Measurements from ENCODE around the gene MPP7.
"Not testable (repeated sequence)": the region's sequence is repeated elsewhere in the genome, so short reads cannot be mapped to it uniquely, and the experiment has no call there.

Gene MPP7

GRCh38 chr10:28302638-28303488, at the start of gene MPP7:
Gene MPP7 (minus strand): TSS chr10:28303064. CDS start chr10:28238604, 64,460 bp downstream.
- H3K4me1 ChIP-seq (ENCODE audit: control insufficient read depth, insufficient read depth, low read length): peaks cover 17% of the 10 kb centered on the region; the same call in 1 of the 2 replicates
- peaks cover 19% of the 10 kb centered on the region for H3K27me3 ChIP-seq (ENCODE audit: control insufficient read depth, insufficient read depth, low read length)
- H3K9ac ChIP-seq (ENCODE audit: low read depth, low read length): peak within 1 kb of the TSS; percentile 85
- peak within 1 kb of the TSS; percentile 89 for H3K4me3 ChIP-seq (ENCODE audit: low read depth, low read length)
- H3K27ac ChIP-seq (ENCODE audit: low read depth, low read length): peak within 1 kb of the TSS; percentile 96
- H3K9me3 ChIP-seq (ENCODE audit: control insufficient read depth, insufficient read depth, low read length): no peaks in the 10 kb centered on the region
- H3K36me3 ChIP-seq (ENCODE audit: control insufficient read depth, insufficient read depth, low read length): no peaks in the 10 kb centered on the region

- no peak overlapping the region for H3K27ac ChIP-seq (ENCODE audit: low read depth, low read length)
- H3K4me1 ChIP-seq (ENCODE audit: control insufficient read depth, insufficient read depth, low read length): no peaks in the 10 kb centered on the region
Observed at GRCh38 chr10:28349892-28350291, 47.0 kb upstream of the MPP7 start.

GRCh38 chr10:28343987-28344895, 41.4 kb upstream of the MPP7 start:
- H3K27ac ChIP-seq (ENCODE audit: low read depth, low read length): no peak overlapping the region
- H3K9ac ChIP-seq (ENCODE audit: low read depth, low read length): no peak overlapping the region
- no peaks in the 10 kb centered on the region for H3K4me1 ChIP-seq (ENCODE audit: control insufficient read depth, insufficient read depth, low read length)
- H3K9me3 ChIP-seq (ENCODE audit: control insufficient read depth, insufficient read depth, low read length): peaks cover 3% of the 10 kb centered on the region; the same call in 1 of the 2 replicates
- no peaks in the 10 kb centered on the region for H3K27me3 ChIP-seq (ENCODE audit: control insufficient read depth, insufficient read depth, low read length)
- no peaks in the 10 kb centered on the region for H3K36me3 ChIP-seq (ENCODE audit: control insufficient read depth, insufficient read depth, low read length)
- H3K4me3 ChIP-seq (ENCODE audit: low read depth, low read length): no peak overlapping the region

More at GRCh38 chr10:28349892-28350291, 47.0 kb upstream of the MPP7 start:
- Histone ChIP-seq H3K4me3 (ENCODE audit: low read depth, low read length) (no peak overlapping the region), H3K9ac (ENCODE audit: low read depth, low read length) (no peak overlapping the region), H3K9me3 (ENCODE audit: control insufficient read depth, insufficient read depth, low read length) (peaks cover 3% of the 10 kb centered on the region; the same call in 1 of the 2 replicates), H3K36me3 (ENCODE audit: control insufficient read depth, insufficient read depth, low read length) (no peaks in the 10 kb centered on the region), H3K27me3 (ENCODE audit: control insufficient read depth, insufficient read depth, low read length) (no peaks in the 10 kb centered on the region)

- Histone ChIP-seq H3K36me3 (ENCODE audit: control insufficient read depth, insufficient read depth, low read length) (no peaks in the 10 kb centered on the region), H3K9ac (ENCODE audit: low read depth, low read length) (no peak overlapping the region), H3K4me1 (ENCODE audit: control insufficient read depth, insufficient read depth, low read length) (no peaks in the 10 kb centered on the region), H3K4me3 (ENCODE audit: low read depth, low read length) (no peak overlapping the region), H3K27me3 (ENCODE audit: control insufficient read depth, insufficient read depth, low read length) (no peaks in the 10 kb centered on the region), H3K9me3 (ENCODE audit: control insufficient read depth, insufficient read depth, low read length) (peaks cover 3% of the 10 kb centered on the region; the same call in 1 of the 2 replicates), H3K27ac (ENCODE audit: low read depth, low read length) (no peak overlapping the region)
Observed at GRCh38 chr10:28343252-28343651, 40.4 kb upstream of the MPP7 start.

GRCh38 chr10:28341679-28342078, 38.8 kb upstream of the MPP7 start:
- not testable (repeated sequence) for H3K36me3 ChIP-seq (ENCODE audit: control insufficient read depth, insufficient read depth, low read length); H3K9me3 ChIP-seq (ENCODE audit: control insufficient read depth, insufficient read depth, low read length); H3K4me1 ChIP-seq (ENCODE audit: control insufficient read depth, insufficient read depth, low read length); H3K27me3 ChIP-seq (ENCODE audit: control insufficient read depth, insufficient read depth, low read length); H3K4me3 ChIP-seq (ENCODE audit: low read depth, low read length); H3K27ac ChIP-seq (ENCODE audit: low read depth, low read length); H3K9ac ChIP-seq (ENCODE audit: low read depth, low read length)

- Histone ChIP-seq H3K9ac (ENCODE audit: low read depth, low read length) (no peak overlapping the region), H3K27ac (ENCODE audit: low read depth, low read length) (no peak overlapping the region), H3K27me3 (ENCODE audit: control insufficient read depth, insufficient read depth, low read length) (no peaks in the 10 kb centered on the region), H3K9me3 (ENCODE audit: control insufficient read depth, insufficient read depth, low read length) (no peaks in the 10 kb centered on the region), H3K4me1 (ENCODE audit: control insufficient read depth, insufficient read depth, low read length) (peaks cover 6% of the 10 kb centered on the region; the same call in 1 of the 2 replicates), H3K36me3 (ENCODE audit: control insufficient read depth, insufficient read depth, low read length) (no peaks in the 10 kb centered on the region), H3K4me3 (ENCODE audit: low read depth, low read length) (no peak overlapping the region)
Observed at GRCh38 chr10:28332726-28333125, 29.9 kb upstream of the MPP7 start.

GRCh38 chr10:28331841-28332240, 29.0 kb upstream of the MPP7 start:
- Histone ChIP-seq H3K9ac (ENCODE audit: low read depth, low read length) (no peak overlapping the region), H3K36me3 (ENCODE audit: control insufficient read depth, insufficient read depth, low read length) (no peaks in the 10 kb centered on the region), H3K4me1 (ENCODE audit: control insufficient read depth, insufficient read depth, low read length) (peaks cover 15% of the 10 kb centered on the region; the same call in 1 of the 2 replicates), H3K9me3 (ENCODE audit: control insufficient read depth, insufficient read depth, low read length) (no peaks in the 10 kb centered on the region), H3K4me3 (ENCODE audit: low read depth, low read length) (no peak overlapping the region), H3K27me3 (ENCODE audit: control insufficient read depth, insufficient read depth, low read length) (no peaks in the 10 kb centered on the region), H3K27ac (ENCODE audit: low read depth, low read length) (no peak overlapping the region)

GRCh38 chr10:28331066-28331465, 28.2 kb upstream of the MPP7 start:
- Histone ChIP-seq H3K4me1 (ENCODE audit: control insufficient read depth, insufficient read depth, low read length) (peaks cover 21% of the 10 kb centered on the region; the same call in 1 of the 2 replicates), H3K27ac (ENCODE audit: low read depth, low read length) (no peak overlapping the region), H3K27me3 (ENCODE audit: control insufficient read depth, insufficient read depth, low read length) (no peaks in the 10 kb centered on the region), H3K36me3 (ENCODE audit: control insufficient read depth, insufficient read depth, low read length) (no peaks in the 10 kb centered on the region), H3K9me3 (ENCODE audit: control insufficient read depth, insufficient read depth, low read length) (no peaks in the 10 kb centered on the region), H3K4me3 (ENCODE audit: low read depth, low read length) (no peak overlapping the region), H3K9ac (ENCODE audit: low read depth, low read length) (no peak overlapping the region)

- no peaks in the 10 kb centered on the region for H3K27me3 ChIP-seq (ENCODE audit: control insufficient read depth, insufficient read depth, low read length)
- H3K4me1 ChIP-seq (ENCODE audit: control insufficient read depth, insufficient read depth, low read length): peaks cover 21% of the 10 kb centered on the region; the same call in 1 of the 2 replicates
- no peak overlapping the region for H3K27ac ChIP-seq (ENCODE audit: low read depth, low read length)
- H3K9me3 ChIP-seq (ENCODE audit: control insufficient read depth, insufficient read depth, low read length): no peaks in the 10 kb centered on the region
- no peak overlapping the region for H3K9ac ChIP-seq (ENCODE audit: low read depth, low read length)
- H3K36me3 ChIP-seq (ENCODE audit: control insufficient read depth, insufficient read depth, low read length): no peaks in the 10 kb centered on the region
- no peak overlapping the region for H3K4me3 ChIP-seq (ENCODE audit: low read depth, low read length)
Observed at GRCh38 chr10:28328346-28328745, 25.5 kb upstream of the MPP7 start.

GRCh38 chr10:28327491-28327880, 24.6 kb upstream of the MPP7 start:
- Histone ChIP-seq H3K36me3 (ENCODE audit: control insufficient read depth, insufficient read depth, low read length) (no peaks in the 10 kb centered on the region), H3K9me3 (ENCODE audit: control insufficient read depth, insufficient read depth, low read length) (no peaks in the 10 kb centered on the region), H3K27me3 (ENCODE audit: control insufficient read depth, insufficient read depth, low read length) (no peaks in the 10 kb centered on the region), H3K4me3 (ENCODE audit: low read depth, low read length) (no peak overlapping the region), H3K27ac (ENCODE audit: low read depth, low read length) (no peak overlapping the region), H3K9ac (ENCODE audit: low read depth, low read length) (no peak overlapping the region), H3K4me1 (ENCODE audit: control insufficient read depth, insufficient read depth, low read length) (peaks cover 21% of the 10 kb centered on the region; the same call in 1 of the 2 replicates)

All from HUES48 (cell line).